Parathyroid adenoma (tissue), 2 donors: Measurements from ENCODE around the gene SCUBE2.

ENCODE experiments used
- H2AFZ ChIP-seq: fragments of 300-600 bp; sonication (generic); one replicate; pipeline ENCODE4 v1.7.0; 2017; ENCODE audit warnings: antibody characterized with exemption, mild to moderate bottlenecking
- H3K27ac ChIP-seq: fragments of 300-600 bp; sonication (generic); one replicate; pipeline ENCODE4 v1.7.0; 2017
- H3K27me3 ChIP-seq: fragments of 300-600 bp; sonication (generic); one replicate; pipeline ENCODE4 v1.7.0; 2017; ENCODE audit warnings: low read length; ENCODE audit not compliant: control insufficient read depth, insufficient read depth
- H3K36me3 ChIP-seq: fragments of 300-600 bp; sonication (generic); one replicate; pipeline ENCODE4 v1.7.0; 2017; ENCODE audit warnings: low read length; ENCODE audit not compliant: control insufficient read depth, insufficient read depth
- H3K4me1 ChIP-seq: fragments of 300-600 bp; sonication (generic); one replicate; pipeline ENCODE4 v1.7.0; 2017; ENCODE audit warnings: control low read depth
- H3K4me2 ChIP-seq: fragments of 300-600 bp; sonication (generic); one replicate; pipeline ENCODE4 v1.7.0; 2017; ENCODE audit warnings: low read length
- H3K4me3 ChIP-seq: fragments of 300-600 bp; sonication (generic); one replicate; pipeline ENCODE4 v1.7.0; 2017; ENCODE audit warnings: low read depth, low read length
- H3K79me2 ChIP-seq: fragments of 300-600 bp; sonication (generic); one replicate; pipeline ENCODE4 v1.7.0; 2017; ENCODE audit warnings: control low read depth
- H3K9ac ChIP-seq: fragments of 300-600 bp; sonication (generic); one replicate; pipeline ENCODE4 v1.7.0; 2017; ENCODE audit warnings: mild to moderate bottlenecking
- H3K9me3 ChIP-seq: fragments of 300-600 bp; sonication (generic); one replicate; pipeline ENCODE4 v1.7.0; 2017; ENCODE audit warnings: low read length; ENCODE audit not compliant: control insufficient read depth
- TF ChIP-seq, protein P1 (sequence below): fragments of 300-600 bp; sonication (generic); IDR thresholded peaks from one replicate; pipeline ENCODE4 v1.7.0; 2017; ENCODE audit warnings: antibody characterized with exemption, mild to moderate bottlenecking
- donor health status: primary hyperparathyroidism.

SCUBE2 gene

DNA sequence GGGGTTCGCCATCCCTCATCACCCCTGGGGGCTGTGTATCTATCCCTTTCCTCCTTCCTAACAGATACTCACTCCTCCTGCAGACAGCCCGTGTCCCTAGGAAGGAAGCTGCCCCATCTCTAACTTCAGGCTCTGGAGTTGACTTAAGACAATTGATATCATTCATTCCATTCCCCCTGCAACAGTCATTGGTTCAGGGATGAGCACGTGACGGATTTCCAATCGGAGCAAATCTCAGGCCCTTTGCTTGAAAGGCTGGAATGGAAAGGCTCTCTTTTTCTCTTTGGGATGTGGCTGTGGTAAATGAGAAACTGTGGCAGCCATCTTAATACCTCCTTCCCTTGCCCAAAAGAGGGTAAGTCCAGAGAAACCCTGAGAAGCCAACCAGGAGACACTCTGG is 5.0 kb upstream of the SCUBE2 start:
- Histone ChIP-seq H3K27me3 (no peaks in the 10 kb centered on the region), H3K9me3 (no peaks in the 10 kb centered on the region), H3K4me3 (no peak overlapping the region), H3K79me2 (no peaks in the 10 kb centered on the region), H3K36me3 (no peaks in the 10 kb centered on the region), H3K9ac (no peak overlapping the region), H2AFZ (no peak overlapping the region), H3K27ac (no peak overlapping the region), H3K4me2 (no peak overlapping the region), H3K4me1 (no peaks in the 10 kb centered on the region)
- TF ChIP-seq, protein P1, sequence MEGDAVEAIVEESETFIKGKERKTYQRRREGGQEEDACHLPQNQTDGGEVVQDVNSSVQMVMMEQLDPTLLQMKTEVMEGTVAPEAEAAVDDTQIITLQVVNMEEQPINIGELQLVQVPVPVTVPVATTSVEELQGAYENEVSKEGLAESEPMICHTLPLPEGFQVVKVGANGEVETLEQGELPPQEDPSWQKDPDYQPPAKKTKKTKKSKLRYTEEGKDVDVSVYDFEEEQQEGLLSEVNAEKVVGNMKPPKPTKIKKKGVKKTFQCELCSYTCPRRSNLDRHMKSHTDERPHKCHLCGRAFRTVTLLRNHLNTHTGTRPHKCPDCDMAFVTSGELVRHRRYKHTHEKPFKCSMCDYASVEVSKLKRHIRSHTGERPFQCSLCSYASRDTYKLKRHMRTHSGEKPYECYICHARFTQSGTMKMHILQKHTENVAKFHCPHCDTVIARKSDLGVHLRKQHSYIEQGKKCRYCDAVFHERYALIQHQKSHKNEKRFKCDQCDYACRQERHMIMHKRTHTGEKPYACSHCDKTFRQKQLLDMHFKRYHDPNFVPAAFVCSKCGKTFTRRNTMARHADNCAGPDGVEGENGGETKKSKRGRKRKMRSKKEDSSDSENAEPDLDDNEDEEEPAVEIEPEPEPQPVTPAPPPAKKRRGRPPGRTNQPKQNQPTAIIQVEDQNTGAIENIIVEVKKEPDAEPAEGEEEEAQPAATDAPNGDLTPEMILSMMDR, result no peak

- Histone ChIP-seq H2AFZ (no peak overlapping the region), H3K9ac (no peak overlapping the region), H3K36me3 (no peaks in the 10 kb centered on the region), H3K4me1 (no peaks in the 10 kb centered on the region), H3K79me2 (no peaks in the 10 kb centered on the region), H3K27ac (no peak overlapping the region), H3K4me2 (no peak overlapping the region), H3K9me3 (no peaks in the 10 kb centered on the region), H3K27me3 (no peaks in the 10 kb centered on the region), H3K4me3 (no peak overlapping the region)
- TF ChIP-seq, protein P1, result no peak
Observed at GRCh38 chr11:9095421-9095820, 4.0 kb upstream of the SCUBE2 start.

DNA sequence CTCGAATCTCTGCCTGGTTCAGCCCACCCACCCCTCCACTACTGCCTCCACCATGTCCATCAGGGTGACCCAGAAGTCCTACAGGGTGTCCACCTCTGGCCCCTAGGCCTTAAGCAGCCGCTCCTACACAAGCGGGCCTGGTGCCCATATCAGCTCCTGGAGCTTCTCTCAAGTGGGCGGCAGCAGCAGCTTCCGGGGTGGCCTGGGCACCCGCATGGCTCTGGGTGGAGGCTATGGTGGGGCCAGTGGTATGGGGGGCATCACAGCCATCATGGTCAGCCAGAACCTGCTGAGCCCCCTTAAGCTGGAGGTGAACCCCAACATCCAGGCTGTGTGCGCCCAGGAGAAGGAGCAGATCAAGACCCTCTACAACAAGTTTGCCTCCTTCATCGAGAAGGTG is 3.0 kb upstream of the SCUBE2 start:
- H2AFZ ChIP-seq, result no peak overlapping the region
- TF ChIP-seq, protein P1, result no peak
- no peaks in the 10 kb centered on the region for H3K9me3 ChIP-seq
- H3K4me1 ChIP-seq, result no peaks in the 10 kb centered on the region
- no peak overlapping the region for H3K4me3 ChIP-seq
- H3K27ac ChIP-seq, result no peak overlapping the region
- H3K27me3 ChIP-seq, result no peaks in the 10 kb centered on the region
- no peak overlapping the region for H3K4me2 ChIP-seq
- H3K9ac ChIP-seq, result no peak overlapping the region
- H3K36me3 ChIP-seq, result no peaks in the 10 kb centered on the region
- H3K79me2 ChIP-seq, result no peaks in the 10 kb centered on the region

DNA sequence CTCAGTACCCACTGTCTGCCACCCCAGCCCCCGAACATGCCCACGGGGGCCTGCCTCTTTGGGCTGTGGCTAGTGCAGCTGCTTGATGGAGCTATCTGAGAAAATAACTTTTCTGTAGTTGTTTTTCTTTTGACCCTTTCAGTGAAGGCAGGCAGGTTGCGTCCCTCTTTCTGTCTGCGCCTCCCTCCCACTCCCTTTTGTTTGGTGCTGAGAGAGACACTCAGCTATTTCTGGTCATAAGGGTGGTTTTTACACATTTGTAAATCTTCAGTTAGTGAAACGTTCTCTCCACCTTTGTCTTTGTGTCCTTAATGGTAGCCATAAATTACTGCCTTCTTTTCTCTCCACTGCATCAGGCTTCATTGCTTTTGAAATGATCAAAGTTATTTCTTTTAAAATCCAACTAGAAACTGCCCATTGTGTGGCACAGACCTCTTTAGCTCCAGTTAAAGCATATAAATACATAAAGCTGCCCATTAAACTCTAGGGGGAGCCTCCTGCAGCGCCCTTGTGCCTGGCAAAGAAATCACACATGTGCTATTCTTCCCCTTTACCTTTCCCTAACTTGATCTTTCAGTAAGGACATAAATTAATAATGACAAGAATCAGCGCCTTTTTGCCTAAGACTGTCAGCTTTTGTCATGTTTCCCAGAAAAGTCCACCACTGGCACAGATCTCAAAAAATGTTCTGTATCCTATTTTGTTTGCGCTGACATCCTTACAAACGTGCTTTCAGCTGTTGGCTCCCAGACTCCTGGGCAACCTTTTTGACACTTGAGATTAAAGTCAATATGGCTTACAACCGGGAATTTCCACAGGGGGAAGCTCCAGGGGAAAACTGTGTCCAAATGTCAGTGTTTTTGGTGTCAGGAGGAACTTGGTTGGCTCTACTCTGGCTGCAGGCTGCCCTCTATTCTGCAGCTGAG is 1.7 kb upstream of the SCUBE2 start:
- Histone ChIP-seq H3K4me1 (no peaks in the 10 kb centered on the region), H2AFZ (no peak overlapping the region), H3K9me3 (no peaks in the 10 kb centered on the region), H3K27me3 (no peaks in the 10 kb centered on the region), H3K9ac (no peak overlapping the region), H3K36me3 (no peaks in the 10 kb centered on the region), H3K4me2 (no peak overlapping the region), H3K79me2 (no peaks in the 10 kb centered on the region), H3K27ac (no peak overlapping the region), H3K4me3 (no peak overlapping the region)
- TF ChIP-seq, protein P1, result peak; percentile 5

GRCh38 chr11:9092072-9092471 is 673 bp upstream of the SCUBE2 start:
- Histone ChIP-seq H3K4me1 (no peaks in the 10 kb centered on the region), H3K79me2 (no peaks in the 10 kb centered on the region), H3K36me3 (no peaks in the 10 kb centered on the region), H3K27ac (no peak overlapping the region), H3K4me2 (peak overlapping the region; percentile 57), H3K27me3 (no peaks in the 10 kb centered on the region), H2AFZ (peak overlapping the region; percentile 69), H3K4me3 (no peak overlapping the region), H3K9ac (no peak overlapping the region), H3K9me3 (no peaks in the 10 kb centered on the region)
- TF ChIP-seq, protein P1, result no peak
